ENCODE data around the gene XG.
"Not testable (repeated sequence)": the region's sequence is repeated elsewhere in the genome, so short reads cannot be mapped to it uniquely, and the experiment has no call there.

Gene XG

GRCh38 chrX:2751874-2752300 lies at the start of gene XG:
Gene XG (plus strand): TSS chrX:2752040. CDS start chrX:2752275, 235 bp downstream.
- not testable (repeated sequence) for DNase-seq (ENCODE audit: low read depth in 1 of 2, low spot score in 1 of 2)

GRCh38 chrX:2703991-2704369 lies 47.9 kb upstream of the XG start:
- DNase-seq (ENCODE audit: low read depth in 1 of 2, low spot score in 1 of 2) = no peak

- DNase-seq (ENCODE audit: low read depth in 1 of 2, low spot score in 1 of 2) = no peak
Observed at GRCh38 chrX:2705046-2705832, 46.6 kb upstream of the XG start.

GRCh38 chrX:2707334-2707760 lies 44.5 kb upstream of the XG start:
- peak; percentile 24 to 25 for DNase-seq (ENCODE audit: low read depth in 1 of 2, low spot score in 1 of 2)

- no peak for DNase-seq (ENCODE audit: low read depth in 1 of 2, low spot score in 1 of 2)
Observed at GRCh38 chrX:2708021-2708420, 43.8 kb upstream of the XG start.

- no peak for DNase-seq (ENCODE audit: low read depth in 1 of 2, low spot score in 1 of 2)
Observed at GRCh38 chrX:2708592-2709188, 43.1 kb upstream of the XG start.

- DNase-seq (ENCODE audit: low read depth in 1 of 2, low spot score in 1 of 2) = no peak
Observed at GRCh38 chrX:2709556-2709955, 42.3 kb upstream of the XG start.

GRCh38 chrX:2710041-2710840 lies 41.6 kb upstream of the XG start:
- DNase-seq (ENCODE audit: low read depth in 1 of 2, low spot score in 1 of 2) = no peak

GRCh38 chrX:2711441-2711840 lies 40.4 kb upstream of the XG start:
- no peak for DNase-seq (ENCODE audit: low read depth in 1 of 2, low spot score in 1 of 2)

- no peak for DNase-seq (ENCODE audit: low read depth in 1 of 2, low spot score in 1 of 2)
Observed at GRCh38 chrX:2712428-2712827, 39.4 kb upstream of the XG start.

- DNase-seq (ENCODE audit: low read depth in 1 of 2, low spot score in 1 of 2) = no peak
Observed at GRCh38 chrX:2712890-2713840, 38.7 kb upstream of the XG start.

GRCh38 chrX:2714551-2714950 lies 37.3 kb upstream of the XG start:
- DNase-seq (ENCODE audit: low read depth in 1 of 2, low spot score in 1 of 2) = no peak

GRCh38 chrX:2715066-2715600 lies 36.7 kb upstream of the XG start:
- no peak for DNase-seq (ENCODE audit: low read depth in 1 of 2, low spot score in 1 of 2)

- DNase-seq (ENCODE audit: low read depth in 1 of 2, low spot score in 1 of 2) = no peak
Observed at GRCh38 chrX:2717312-2717711, 34.5 kb upstream of the XG start.

- no peak for DNase-seq (ENCODE audit: low read depth in 1 of 2, low spot score in 1 of 2)
Observed at GRCh38 chrX:2718821-2719220, 33.0 kb upstream of the XG start.

- no peak for DNase-seq (ENCODE audit: low read depth in 1 of 2, low spot score in 1 of 2)
Observed at GRCh38 chrX:2719774-2720447, 31.9 kb upstream of the XG start.

- no peak for DNase-seq (ENCODE audit: low read depth in 1 of 2, low spot score in 1 of 2)
Observed at GRCh38 chrX:2723286-2723879, 28.5 kb upstream of the XG start.

GRCh38 chrX:2727264-2727663 lies 24.6 kb upstream of the XG start:
- DNase-seq (ENCODE audit: low read depth in 1 of 2, low spot score in 1 of 2) = not testable (repeated sequence)

- DNase-seq (ENCODE audit: low read depth in 1 of 2, low spot score in 1 of 2) = no peak
Observed at GRCh38 chrX:2732076-2732475, 19.8 kb upstream of the XG start.

GRCh38 chrX:2732649-2733048 lies 19.2 kb upstream of the XG start:
- no peak for DNase-seq (ENCODE audit: low read depth in 1 of 2, low spot score in 1 of 2)

Data from stimulated activated CD4-positive, alpha-beta T cell treated with anti-CD3 and anti-CD28 coated beads, Interleukin-15, amount 100 ng/mL, for 1 hour (primary cell).